NCI-H1694 treated with DMSO at 0.1 percent for 48 hours (cell line): ENCODE results near the gene SIL1.
"Not testable (repeated sequence)": the region's sequence is repeated elsewhere in the genome, so short reads cannot be mapped to it uniquely, and the experiment has no call there.

Experiments
- DNase-seq: peaks from one replicate; lab custom pipeline; 2025; lab: John Stamatoyannopoulos, UW

SIL1 gene

DNA sequence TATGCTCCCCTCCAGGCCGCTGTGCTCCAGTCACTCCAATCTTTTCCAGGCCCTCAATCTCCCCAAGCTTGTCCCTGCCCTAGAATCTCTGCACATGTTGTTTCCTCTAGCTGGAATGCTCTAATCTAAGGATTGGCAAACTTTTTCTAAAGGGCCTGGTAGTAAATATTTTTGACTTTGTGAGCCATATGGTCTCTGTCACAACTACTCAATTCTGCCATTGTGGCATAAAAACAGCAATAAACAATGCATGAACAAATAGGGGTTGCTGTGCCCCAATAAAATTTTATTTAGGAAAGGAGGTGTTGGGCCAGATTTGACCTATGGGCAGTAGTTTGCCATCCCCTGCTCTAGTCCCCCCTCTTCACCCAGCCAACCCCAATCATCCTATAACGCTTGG, 172.5 kb downstream of the SIL1 start:
- DNase-seq = no peak

- DNase-seq = no peak
Observed at GRCh38 chr5:139023286-139023685, 174.9 kb downstream of the SIL1 start.

- DNase-seq = no peak
Observed at GRCh38 chr5:139022528-139022927, 175.6 kb downstream of the SIL1 start.

- DNase-seq = no peak
Observed at GRCh38 chr5:139021346-139021745, 176.8 kb downstream of the SIL1 start.

- no peak for DNase-seq
Observed at GRCh38 chr5:139019880-139020279, 178.3 kb downstream of the SIL1 start.

- DNase-seq = no peak
Observed at GRCh38 chr5:139019211-139019610, 179.0 kb downstream of the SIL1 start.

DNA sequence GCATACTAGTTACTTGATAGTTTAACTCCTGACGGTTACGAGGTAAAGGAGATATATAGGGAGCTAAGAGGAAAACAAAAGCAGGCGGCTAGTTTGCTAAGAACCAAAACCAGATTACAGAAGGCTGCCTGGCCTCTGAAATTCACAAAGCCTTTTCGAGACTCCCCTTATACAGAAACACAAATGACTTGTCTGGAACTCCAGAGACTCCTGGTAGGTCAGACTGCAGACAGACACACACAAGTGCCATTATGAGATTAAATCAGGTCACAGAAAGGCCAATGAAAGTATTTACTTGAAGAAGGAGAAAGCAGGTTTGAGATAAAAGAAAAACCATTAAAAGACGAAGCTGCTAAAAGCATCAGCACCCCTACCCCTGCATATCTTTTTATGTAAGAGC, 180.5 kb downstream of the SIL1 start:
- no peak for DNase-seq

GRCh38 chr5:139016186-139016585, 182.0 kb downstream of the SIL1 start:
- DNase-seq = no peak

- DNase-seq = no peak
Observed at GRCh38 chr5:139014726-139015125, 183.4 kb downstream of the SIL1 start.

DNA sequence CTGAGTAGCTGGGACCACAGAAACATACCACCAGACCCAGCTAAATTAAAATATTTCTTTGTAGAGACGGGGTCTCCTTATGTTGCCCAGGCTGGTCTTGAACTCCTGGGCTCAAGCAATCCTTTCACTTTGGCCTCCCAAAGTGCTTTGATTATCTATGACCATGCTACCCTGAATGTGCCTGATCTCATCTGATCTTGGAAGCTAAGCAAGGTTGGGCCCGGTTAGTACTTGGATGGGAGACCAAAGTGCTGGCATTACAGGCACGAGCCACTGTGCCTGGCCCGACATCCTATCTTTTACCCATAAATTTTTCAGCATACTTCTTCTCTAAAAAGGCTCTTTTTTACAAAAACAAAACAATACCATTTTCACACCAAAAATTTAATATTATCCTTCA, 186.0 kb downstream of the SIL1 start:
- DNase-seq = no peak

GRCh38 chr5:139011156-139011555, 187.0 kb downstream of the SIL1 start:
- DNase-seq = not testable (repeated sequence)

GRCh38 chr5:139004374-139005307, 193.5 kb downstream of the SIL1 start:
- DNase-seq = no peak

- no peak for DNase-seq
Observed at GRCh38 chr5:138999674-139000073, 198.5 kb downstream of the SIL1 start.

DNA sequence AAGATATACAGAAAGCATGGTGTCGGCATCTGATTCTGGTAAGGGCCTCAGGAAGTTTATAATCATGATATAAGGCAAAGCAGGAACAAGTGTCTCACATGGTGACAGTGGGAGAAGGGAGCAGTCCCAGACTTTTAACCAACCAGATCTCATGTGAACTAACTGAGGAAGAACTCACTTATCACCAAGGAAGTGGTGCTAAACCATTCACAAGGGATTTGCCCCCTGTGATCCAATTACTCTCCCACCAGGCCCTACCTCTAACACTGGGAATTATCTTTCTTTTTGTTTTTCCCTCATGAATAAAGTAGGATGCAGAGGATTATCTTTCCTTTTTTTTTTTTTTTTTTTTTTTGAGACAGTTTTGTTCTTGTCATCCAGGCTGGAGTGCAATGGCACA, 199.6 kb downstream of the SIL1 start:
- DNase-seq = no peak

- DNase-seq = no peak
Observed at GRCh38 chr5:138996120-138996519, 202.0 kb downstream of the SIL1 start.

- no peak for DNase-seq
Observed at GRCh38 chr5:138990986-138991590, 207.1 kb downstream of the SIL1 start.

GRCh38 chr5:138989720-138990119, 208.4 kb downstream of the SIL1 start:
- DNase-seq = no peak

DNA sequence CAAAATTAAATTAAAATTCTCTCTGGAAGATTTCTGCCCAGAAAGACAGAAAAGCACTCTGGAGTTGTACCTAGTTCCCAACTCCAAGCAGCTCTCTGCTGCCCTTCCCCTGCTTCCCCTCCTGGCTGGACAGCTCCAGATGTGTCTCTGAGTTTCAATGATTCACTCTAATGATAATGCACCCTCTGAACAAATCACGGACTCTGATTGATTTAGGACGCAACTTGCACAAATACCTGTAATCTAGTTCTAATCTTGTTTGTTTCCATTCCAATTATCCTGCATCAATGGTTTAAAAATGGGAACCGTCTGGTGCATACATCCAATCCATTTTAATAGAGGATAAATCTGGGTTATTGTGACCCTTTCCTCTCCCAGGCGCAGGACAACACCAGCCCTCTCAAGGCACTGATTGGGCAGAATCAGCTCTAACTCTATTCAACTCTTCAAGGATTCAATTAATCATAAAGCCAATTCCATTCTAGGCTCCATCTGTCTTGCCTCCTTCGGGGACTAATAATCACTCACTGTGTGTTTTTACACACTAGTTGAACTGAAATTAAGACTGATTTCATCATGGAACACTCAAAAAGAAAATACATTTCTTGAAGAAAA, 211.9 kb downstream of the SIL1 start:
- no peak for DNase-seq

DNA sequence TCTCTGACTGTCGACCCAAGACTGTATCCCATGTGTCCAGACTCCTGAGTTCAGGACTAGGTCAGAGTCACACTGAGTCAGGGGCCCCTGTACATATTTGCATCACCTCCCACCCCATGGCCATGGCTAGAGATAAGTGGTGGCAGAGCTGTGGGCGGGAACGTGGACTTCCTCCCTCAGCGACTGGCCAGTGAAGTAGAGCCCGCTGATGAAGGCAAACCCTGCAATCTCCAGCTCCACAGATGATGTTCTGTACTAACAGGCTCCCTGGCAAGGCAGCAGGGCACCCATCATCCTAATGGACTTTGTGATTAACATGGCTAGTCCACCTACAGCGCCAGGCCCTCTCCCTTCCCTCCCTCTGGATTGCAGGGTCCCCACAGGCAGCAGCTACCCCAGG, 212.5 kb downstream of the SIL1 start:
- no peak for DNase-seq

GRCh38 chr5:138985256-138985655, 212.9 kb downstream of the SIL1 start:
- DNase-seq = no peak

DNA sequence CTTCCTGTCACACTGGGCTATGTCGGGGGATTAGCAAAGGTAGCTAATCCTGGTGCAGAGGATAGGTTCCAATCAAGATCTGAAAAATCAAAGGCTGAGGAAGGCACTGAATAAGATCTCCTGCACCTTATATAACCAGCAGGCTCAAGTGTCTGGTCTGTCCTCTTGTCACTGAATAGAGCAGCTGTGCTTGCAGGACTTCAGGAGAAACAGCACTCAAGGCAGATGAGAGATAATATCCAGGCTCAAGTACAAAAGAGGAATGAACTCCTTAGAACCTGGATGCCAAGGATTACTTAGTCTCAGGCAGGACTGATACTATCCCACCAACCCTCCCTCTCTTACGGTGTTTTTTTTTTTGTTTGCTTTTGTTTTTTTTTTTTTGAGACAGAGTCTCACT, 214.2 kb downstream of the SIL1 start:
- no peak for DNase-seq

- DNase-seq = no peak
Observed at GRCh38 chr5:138981586-138981985, 216.6 kb downstream of the SIL1 start.

DNA sequence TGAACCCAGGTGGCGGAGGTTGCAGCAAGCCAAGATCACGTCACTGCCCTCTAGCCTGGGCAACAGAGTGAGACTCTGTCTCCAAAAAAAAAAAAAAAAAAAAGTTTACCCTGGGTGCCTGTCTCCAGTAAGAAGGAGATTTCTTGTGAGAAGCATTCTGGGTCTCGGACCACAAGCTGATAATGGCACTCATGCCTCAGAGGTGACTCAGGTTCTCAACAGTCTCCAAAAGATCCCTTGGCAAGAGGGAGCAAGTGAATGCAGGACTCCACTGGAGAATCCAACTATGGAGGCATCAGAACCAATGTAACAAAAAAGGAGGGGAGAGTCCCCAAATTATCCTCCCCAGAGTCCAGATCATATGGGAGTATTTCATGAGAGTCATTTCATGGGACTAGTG, 217.0 kb downstream of the SIL1 start:
- DNase-seq = no peak
